Liver (tissue), 3 donors: ENCODE results near the gene DYSF.
A peak's percentile ranks its signal among the peaks of the same experiment; 100 is the strongest.

ENCODE experiments used
- EGR1 ChIP-seq, 2 donors: IDR thresholded peaks; 2 replicates each; pipeline ENCODE4 v1.6.1; 2016 to 2018; ENCODE audit warnings: antibody characterized with exemption in 2 of 2, low read depth in 2 of 2
- FOXA1 ChIP-seq: IDR thresholded peaks from 2 replicates; pipeline ENCODE4 v1.6.1; 2016; ENCODE audit warnings: antibody characterized with exemption
- HNF4G ChIP-seq: IDR thresholded peaks from 2 replicates; pipeline ENCODE4 v1.6.1; 2016; ENCODE audit warnings: antibody characterized with exemption
- JUND ChIP-seq, 2 donors: IDR thresholded peaks; 2 replicates each; pipeline ENCODE4 v1.6.1; 2016; ENCODE audit warnings: antibody characterized with exemption in 2 of 2
- RAD21 ChIP-seq, 2 donors: IDR thresholded peaks; 2 replicates each; pipeline ENCODE4 v1.6.1; 2016; ENCODE audit warnings: antibody characterized with exemption in 2 of 2, mild to moderate bottlenecking in 2 of 2
- RXRA ChIP-seq, 2 donors: IDR thresholded peaks; 2 replicates each; pipeline ENCODE4 v1.6.1; 2017 to 2018; ENCODE audit warnings: antibody characterized with exemption in 2 of 2, mild to moderate bottlenecking in 1 of 2
- SP1 ChIP-seq: IDR thresholded peaks from 2 replicates; pipeline ENCODE4 v1.6.1; 2018; ENCODE audit warnings: antibody characterized with exemption, mild to moderate bottlenecking
- TAF1 ChIP-seq: conservative IDR thresholded peaks from 2 replicates; pipeline ENCODE4 v1.6.1; 2016; ENCODE audit warnings: antibody characterized with exemption, mild to moderate bottlenecking
- YY1 ChIP-seq: IDR thresholded peaks from 2 replicates; pipeline ENCODE4 v1.6.1; 2016; ENCODE audit warnings: antibody characterized with exemption, mild to moderate bottlenecking
- TF ChIP-seq, protein P1 (sequence below): IDR thresholded peaks from 2 replicates; pipeline ENCODE4 v1.6.1; 2016; ENCODE audit warnings: antibody characterized with exemption
- TF ChIP-seq, protein P2 (sequence below): fragments of 150-350 bp; IDR thresholded peaks from 2 replicates; pipeline ENCODE4 v1.5.1; 2017; ENCODE audit warnings: improper control_type of control experiment, low read depth, low read length; ENCODE audit not compliant: missing input control
- TF ChIP-seq, protein P3 (sequence below): IDR thresholded peaks from 2 replicates; pipeline ENCODE4 v1.6.1; 2016; ENCODE audit warnings: antibody characterized with exemption
- donor health status: healthy.
- donor health status: healthy.

DNA sequence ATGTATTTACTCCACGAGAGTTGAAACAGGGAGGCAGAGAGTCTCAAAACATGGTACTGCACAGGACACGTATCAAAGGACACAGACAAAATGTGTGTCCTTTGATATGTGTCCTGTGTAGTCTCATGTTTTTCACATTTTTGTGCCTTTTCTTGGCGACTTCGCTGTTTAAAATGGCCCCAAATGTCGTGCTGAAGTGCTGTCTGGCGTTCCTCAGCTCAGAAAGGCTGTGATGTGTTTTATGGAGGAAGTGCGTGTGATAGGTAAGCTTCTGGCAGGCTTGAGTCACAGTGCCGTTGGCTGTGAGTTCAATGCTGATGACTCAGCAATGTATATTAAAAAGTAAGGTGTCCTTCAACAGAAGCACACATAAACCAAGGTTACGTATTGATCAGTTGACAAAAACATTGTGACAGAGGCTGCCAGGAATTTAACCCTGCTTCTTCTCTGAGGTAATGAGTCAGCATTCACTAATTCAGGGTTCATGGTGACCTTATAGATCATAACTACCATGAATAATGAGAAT lies 78.2 kb downstream of the DYSF start:
- TF ChIP-seq, protein P1, sequence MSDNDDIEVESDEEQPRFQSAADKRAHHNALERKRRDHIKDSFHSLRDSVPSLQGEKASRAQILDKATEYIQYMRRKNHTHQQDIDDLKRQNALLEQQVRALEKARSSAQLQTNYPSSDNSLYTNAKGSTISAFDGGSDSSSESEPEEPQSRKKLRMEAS, result no peak
- TF ChIP-seq RXRA (IDR thresholded peaks at IDR 0.05) (peak in 1 of 2 donors; percentile 19), YY1 (no peak), SP1 (no peak), EGR1 (IDR thresholded peaks at IDR 0.05; ENCODE audit: low read depth in 2 of 2) (no peak), JUND (IDR thresholded peaks at IDR 0.05) (no peak), RAD21 (IDR thresholded peaks at IDR 0.05) (no peak), HNF4G (no peak), FOXA1 (no peak), TAF1 (no peak)
- TF ChIP-seq, protein P2, sequence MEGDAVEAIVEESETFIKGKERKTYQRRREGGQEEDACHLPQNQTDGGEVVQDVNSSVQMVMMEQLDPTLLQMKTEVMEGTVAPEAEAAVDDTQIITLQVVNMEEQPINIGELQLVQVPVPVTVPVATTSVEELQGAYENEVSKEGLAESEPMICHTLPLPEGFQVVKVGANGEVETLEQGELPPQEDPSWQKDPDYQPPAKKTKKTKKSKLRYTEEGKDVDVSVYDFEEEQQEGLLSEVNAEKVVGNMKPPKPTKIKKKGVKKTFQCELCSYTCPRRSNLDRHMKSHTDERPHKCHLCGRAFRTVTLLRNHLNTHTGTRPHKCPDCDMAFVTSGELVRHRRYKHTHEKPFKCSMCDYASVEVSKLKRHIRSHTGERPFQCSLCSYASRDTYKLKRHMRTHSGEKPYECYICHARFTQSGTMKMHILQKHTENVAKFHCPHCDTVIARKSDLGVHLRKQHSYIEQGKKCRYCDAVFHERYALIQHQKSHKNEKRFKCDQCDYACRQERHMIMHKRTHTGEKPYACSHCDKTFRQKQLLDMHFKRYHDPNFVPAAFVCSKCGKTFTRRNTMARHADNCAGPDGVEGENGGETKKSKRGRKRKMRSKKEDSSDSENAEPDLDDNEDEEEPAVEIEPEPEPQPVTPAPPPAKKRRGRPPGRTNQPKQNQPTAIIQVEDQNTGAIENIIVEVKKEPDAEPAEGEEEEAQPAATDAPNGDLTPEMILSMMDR, result no peak
- TF ChIP-seq, protein P3, sequence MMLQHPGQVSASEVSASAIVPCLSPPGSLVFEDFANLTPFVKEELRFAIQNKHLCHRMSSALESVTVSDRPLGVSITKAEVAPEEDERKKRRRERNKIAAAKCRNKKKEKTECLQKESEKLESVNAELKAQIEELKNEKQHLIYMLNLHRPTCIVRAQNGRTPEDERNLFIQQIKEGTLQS, result no peak
